Measurements from ENCODE around the gene USP24. TPM values are rescaled to one million over a fixed set of nuclear protein-coding genes. Genes with fewer than 3 reads are reported as not detected.
"Not testable (repeated sequence)": the region's sequence is repeated elsewhere in the genome, so short reads cannot be mapped to it uniquely, and the experiment has no call there.

Gene USP24
- total RNA-seq, 1 donor from 2014 or later: 57.1 TPM

GRCh38 chr1:55117941-55118340 lies 97.2 kb downstream of the USP24 start:
- Mint-ChIP-seq H3K4me1 (ENCODE audit: low read depth) (no peaks in the 10 kb centered on the region), H3K9me3 (ENCODE audit: low read depth) (peaks cover 37% of the 10 kb centered on the region), H3K27ac (no peak overlapping the region), H3K27me3 (no peaks in the 10 kb centered on the region), H3K4me3 (ENCODE audit: low read depth) (no peak overlapping the region), H3K36me3 (ENCODE audit: insufficient read depth) (peaks cover 78% of the 10 kb centered on the region)
- no peak for TF ChIP-seq CTCF (IDR thresholded peaks at IDR 0.05; ENCODE audit: unreplicated experiment)
- no peak for DNase-seq (ENCODE audit: low spot score, unreplicated experiment)

GRCh38 chr1:55109005-55109404 lies 106.2 kb downstream of the USP24 start:
- not testable (repeated sequence) for H3K27me3 Mint-ChIP-seq; H3K27ac Mint-ChIP-seq; H3K4me1 Mint-ChIP-seq (ENCODE audit: low read depth); H3K4me3 Mint-ChIP-seq (ENCODE audit: low read depth); DNase-seq (ENCODE audit: low spot score, unreplicated experiment)
- peaks cover 36% of the 10 kb centered on the region for H3K36me3 Mint-ChIP-seq (ENCODE audit: insufficient read depth)
- H3K9me3 Mint-ChIP-seq (ENCODE audit: low read depth): peaks cover 19% of the 10 kb centered on the region

GRCh38 chr1:55107101-55107500 lies 108.1 kb downstream of the USP24 start:
- H3K4me1 Mint-ChIP-seq (ENCODE audit: low read depth): no peaks in the 10 kb centered on the region
- DNase-seq (ENCODE audit: low spot score, unreplicated experiment): no peak
- TF ChIP-seq CTCF (IDR thresholded peaks at IDR 0.05; ENCODE audit: unreplicated experiment): no peak

GRCh38 chr1:55103891-55104290 lies 111.3 kb downstream of the USP24 start:
- H3K27me3 Mint-ChIP-seq: no peaks in the 10 kb centered on the region
- DNase-seq (ENCODE audit: low spot score, unreplicated experiment): no peak
- peaks cover 18% of the 10 kb centered on the region for H3K36me3 Mint-ChIP-seq (ENCODE audit: insufficient read depth)
- H3K9me3 Mint-ChIP-seq (ENCODE audit: low read depth): no peaks in the 10 kb centered on the region
- H3K27ac Mint-ChIP-seq: no peak overlapping the region
- no peaks in the 10 kb centered on the region for H3K4me1 Mint-ChIP-seq (ENCODE audit: low read depth)
- no peak overlapping the region for H3K4me3 Mint-ChIP-seq (ENCODE audit: low read depth)
- no peak for TF ChIP-seq CTCF (IDR thresholded peaks at IDR 0.05; ENCODE audit: unreplicated experiment)

More at GRCh38 chr1:55107101-55107500, 108.1 kb downstream of the USP24 start:
- Mint-ChIP-seq H3K27ac (no peak overlapping the region), H3K4me3 (ENCODE audit: low read depth) (no peak overlapping the region), H3K27me3 (no peaks in the 10 kb centered on the region), H3K9me3 (ENCODE audit: low read depth) (peaks cover under 1% of the 10 kb centered on the region), H3K36me3 (ENCODE audit: insufficient read depth) (peaks cover 20% of the 10 kb centered on the region)

- Mint-ChIP-seq H3K4me3 (ENCODE audit: low read depth) (no peak overlapping the region), H3K4me1 (ENCODE audit: low read depth) (no peaks in the 10 kb centered on the region), H3K27me3 (no peaks in the 10 kb centered on the region), H3K36me3 (ENCODE audit: insufficient read depth) (peaks cover 32% of the 10 kb centered on the region), H3K27ac (no peak overlapping the region), H3K9me3 (ENCODE audit: low read depth) (no peaks in the 10 kb centered on the region)
- no peak for DNase-seq (ENCODE audit: low spot score, unreplicated experiment)
- no peak for TF ChIP-seq CTCF (IDR thresholded peaks at IDR 0.05; ENCODE audit: unreplicated experiment)
Measured at GRCh38 chr1:55095095-55095494, 120.1 kb downstream of the USP24 start.

- no peaks in the 10 kb centered on the region for H3K9me3 Mint-ChIP-seq (ENCODE audit: low read depth)
- H3K4me1 Mint-ChIP-seq (ENCODE audit: low read depth): no peaks in the 10 kb centered on the region
- no peak overlapping the region for H3K27ac Mint-ChIP-seq
- H3K36me3 Mint-ChIP-seq (ENCODE audit: insufficient read depth): peaks cover 30% of the 10 kb centered on the region
- no peaks in the 10 kb centered on the region for H3K27me3 Mint-ChIP-seq
- TF ChIP-seq CTCF (IDR thresholded peaks at IDR 0.05; ENCODE audit: unreplicated experiment): no peak
- no peak for DNase-seq (ENCODE audit: low spot score, unreplicated experiment)
- no peak overlapping the region for H3K4me3 Mint-ChIP-seq (ENCODE audit: low read depth)
Measured at GRCh38 chr1:55092475-55092874, 122.7 kb downstream of the USP24 start.
